Stimulated activated CD8-positive, alpha-beta memory T cell treated with anti-CD3 and anti-CD28 coated beads, Interleukin-7, amount 100 ng/mL, for 48 hours (primary cell): Measurements from ENCODE around the gene TEAD1.
"Not testable (repeated sequence)": the region's sequence is repeated elsewhere in the genome, so short reads cannot be mapped to it uniquely, and the experiment has no call there.

Experiments used
- DNase-seq, 2 donors: peaks; one replicate each; pipeline ENCODE4 v3.0.0-alpha.2; 2020; ENCODE audit warnings: low read depth in 1 of 2; ENCODE audit errors: extremely low read depth in 1 of 2

TEAD1 gene

DNA sequence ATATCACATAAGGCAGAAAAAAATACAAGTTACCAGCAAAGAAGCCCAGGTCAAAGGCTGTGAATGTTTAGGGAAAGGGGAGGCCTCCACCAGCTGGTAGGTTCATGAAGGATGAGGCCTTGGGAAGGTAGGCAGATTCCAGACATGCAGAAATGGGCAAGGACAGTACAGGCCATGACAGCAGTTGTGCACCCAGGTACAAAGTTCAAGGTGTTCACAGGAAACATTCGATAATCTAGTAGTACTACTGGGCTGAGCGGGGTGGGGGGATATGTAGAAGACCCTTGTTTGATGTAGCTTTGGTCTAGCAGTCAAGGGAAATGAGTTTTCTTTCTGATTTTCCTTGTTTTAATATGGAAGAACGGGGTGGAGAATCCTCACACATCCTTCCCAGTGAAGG is 182.1 kb downstream of the TEAD1 start:
- DNase-seq = no peak

DNA sequence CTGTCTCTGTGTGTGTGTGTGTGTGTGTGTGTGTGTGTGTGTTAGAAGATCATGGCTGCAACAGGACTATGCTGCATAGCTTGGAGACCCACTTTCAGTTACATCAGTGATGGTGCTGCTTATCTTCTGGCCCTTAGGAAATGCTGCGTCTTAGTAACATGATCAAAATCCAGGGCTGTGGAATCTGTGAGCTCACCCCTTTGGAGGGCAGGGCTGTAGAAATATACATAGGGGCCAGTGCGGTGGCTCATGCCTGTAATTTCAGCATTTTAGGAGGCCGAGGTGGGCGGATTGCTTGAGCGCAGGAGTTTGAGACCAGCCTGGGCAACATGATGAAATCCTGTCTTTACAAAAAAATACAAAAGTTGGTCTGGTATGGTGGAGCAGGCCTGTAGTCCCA is 183.4 kb downstream of the TEAD1 start:
- DNase-seq = no peak

DNA sequence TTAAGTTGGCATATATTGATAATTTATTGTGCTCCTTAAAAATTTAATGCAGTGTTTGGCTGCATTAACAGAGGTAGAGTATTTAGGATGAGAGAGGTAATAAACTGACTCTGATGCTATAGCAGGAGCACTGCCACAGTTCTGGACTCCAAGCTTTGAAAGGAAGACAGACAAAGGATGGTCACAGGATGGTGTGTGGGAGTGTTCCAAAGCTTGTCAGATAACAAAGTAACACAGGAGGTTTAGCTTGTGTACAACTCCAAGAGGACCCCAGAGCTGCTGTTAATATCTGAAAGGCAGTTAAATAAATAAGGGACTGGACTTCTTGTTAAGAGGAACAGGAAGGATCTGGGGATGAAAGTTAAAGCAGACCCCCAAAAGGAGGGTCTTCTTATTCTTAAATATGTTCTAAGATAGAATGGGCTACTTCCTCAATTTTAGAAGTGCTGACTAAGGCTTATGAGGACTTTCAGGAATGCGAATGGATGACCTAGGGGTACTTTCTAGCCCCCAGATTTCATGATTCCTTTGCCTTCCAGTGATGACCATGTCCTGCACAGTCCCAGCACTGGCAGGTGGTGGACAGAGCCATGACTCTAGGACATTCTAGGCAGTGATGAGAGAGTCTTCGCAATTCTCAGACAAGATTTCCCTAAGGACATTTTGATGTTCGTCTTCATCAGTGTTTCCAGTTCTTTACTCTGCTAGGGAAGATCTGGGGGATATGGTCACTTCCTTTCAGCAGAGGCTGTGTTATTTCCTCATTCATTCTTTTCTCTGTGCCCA is 185.8 kb downstream of the TEAD1 start:
- no peak for DNase-seq

DNA sequence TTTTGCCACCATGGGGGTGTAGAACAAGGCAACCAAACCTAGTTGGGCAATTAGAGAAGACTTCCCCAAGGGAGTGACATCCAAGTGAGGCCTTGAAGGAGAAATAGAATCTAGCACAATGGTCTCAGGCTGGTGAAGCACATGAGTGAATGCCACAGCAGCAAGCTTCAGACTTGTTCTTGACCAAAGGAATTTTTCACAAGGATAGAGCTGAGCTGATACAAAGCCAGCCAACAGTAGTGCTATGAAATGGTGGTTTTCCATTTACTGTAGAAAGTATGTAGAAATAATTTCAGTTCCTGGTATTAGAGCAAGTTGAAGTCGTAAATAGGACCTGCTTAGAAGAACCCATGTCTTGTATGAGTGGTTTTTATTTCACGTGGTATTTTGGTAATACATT is 186.6 kb downstream of the TEAD1 start:
- DNase-seq = no peak

DNA sequence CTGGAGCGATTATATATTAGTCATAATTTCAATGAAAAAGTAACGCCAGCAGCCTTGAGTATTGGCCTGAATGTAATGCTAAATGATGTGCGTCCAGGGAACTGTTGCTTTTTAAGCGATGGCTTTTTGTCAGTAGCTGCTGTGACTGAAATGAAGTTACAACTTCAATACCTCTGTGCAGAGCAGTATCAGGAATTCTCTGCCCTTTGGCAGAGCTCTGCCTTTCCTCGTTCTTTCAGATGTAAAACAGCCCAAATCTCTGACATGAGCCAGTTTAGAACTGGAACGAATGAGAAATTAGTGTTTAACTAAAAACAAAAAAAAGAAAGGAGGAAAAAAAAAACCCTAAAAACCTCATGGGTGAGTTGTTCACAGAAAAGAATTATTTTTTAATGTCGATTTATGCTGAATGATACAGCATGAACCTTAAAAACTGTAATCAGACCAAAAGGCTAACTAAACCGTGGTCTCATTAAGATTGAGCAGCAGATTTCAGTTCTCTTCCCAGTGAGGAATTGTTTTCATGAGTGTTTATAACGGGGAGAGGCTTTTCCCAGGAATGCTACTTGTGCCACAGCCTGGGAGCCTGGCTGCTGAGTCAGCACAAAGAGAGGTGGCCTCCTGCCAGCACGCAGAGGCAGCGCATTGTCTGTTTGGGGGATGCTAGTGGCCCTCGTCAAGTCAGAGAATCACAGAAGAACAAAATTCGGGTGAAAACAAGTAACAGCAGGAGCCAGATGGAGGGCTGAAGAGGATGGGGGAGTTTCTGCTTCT is 188.7 kb downstream of the TEAD1 start:
- no peak for DNase-seq

DNA sequence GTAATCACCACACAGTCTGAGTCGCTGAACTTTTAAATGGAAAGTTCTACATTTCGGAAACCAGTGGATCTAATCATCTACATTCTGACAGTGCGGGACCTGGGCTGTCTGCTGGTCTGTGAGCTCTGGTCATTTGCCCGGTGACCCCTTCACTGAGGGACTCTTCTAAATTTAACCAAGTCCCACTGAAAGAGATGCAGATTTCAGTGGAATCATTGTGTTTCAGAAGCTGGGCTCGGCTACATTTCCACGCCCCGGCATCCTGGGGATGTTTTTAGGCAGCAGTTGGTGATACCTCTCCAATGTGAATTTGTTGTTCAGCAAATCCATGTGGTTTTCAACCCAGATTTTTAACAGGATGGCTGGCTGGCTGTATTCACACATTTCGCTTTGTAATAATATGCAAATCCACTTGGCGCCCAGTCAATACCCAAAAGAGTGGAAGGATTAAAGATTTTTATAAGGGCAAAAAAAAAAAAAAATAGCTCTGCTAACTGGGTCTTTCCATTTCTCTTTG is 189.4 kb downstream of the TEAD1 start:
- no peak for DNase-seq

DNA sequence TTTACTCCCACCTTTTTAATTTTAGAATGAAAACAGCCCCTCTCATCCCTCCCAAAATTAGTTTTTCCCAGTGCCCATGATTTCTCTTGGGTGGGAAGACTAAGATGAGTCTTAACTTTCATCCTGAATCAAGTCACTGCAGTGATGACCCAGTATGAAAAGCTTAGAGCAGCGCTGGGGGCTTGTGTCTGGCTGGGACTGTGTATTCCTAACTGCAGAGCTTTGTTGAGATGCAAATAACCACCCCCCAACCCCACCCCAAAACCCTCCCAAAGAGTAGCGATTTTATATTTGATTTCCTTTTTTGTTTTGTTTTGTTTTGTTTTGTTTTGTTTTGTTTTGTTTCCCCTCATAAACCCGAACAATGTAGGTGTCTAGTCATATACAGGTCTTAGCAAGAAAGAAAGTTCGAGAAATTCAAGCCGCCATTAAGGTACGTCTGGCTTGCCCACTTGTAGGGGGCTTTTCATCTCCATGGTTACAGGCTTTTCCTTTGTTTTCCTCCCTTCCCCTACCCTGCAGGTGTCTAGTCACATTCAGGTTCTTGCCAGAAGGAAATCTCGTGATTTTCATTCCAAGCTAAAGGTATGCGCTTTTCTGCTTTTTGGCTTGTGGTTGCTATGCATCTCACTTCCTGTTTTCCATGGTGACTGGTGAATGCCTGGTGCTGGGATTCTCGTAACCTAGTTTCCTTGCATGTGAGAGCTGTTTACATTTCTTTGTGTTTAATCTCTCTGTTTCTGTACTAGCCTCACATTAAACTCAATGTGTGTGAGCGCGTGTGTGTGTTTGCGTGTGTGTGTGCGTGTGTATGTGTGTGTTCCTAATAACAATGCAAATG is 190.3 kb downstream of the TEAD1 start:
- no peak for DNase-seq

DNA sequence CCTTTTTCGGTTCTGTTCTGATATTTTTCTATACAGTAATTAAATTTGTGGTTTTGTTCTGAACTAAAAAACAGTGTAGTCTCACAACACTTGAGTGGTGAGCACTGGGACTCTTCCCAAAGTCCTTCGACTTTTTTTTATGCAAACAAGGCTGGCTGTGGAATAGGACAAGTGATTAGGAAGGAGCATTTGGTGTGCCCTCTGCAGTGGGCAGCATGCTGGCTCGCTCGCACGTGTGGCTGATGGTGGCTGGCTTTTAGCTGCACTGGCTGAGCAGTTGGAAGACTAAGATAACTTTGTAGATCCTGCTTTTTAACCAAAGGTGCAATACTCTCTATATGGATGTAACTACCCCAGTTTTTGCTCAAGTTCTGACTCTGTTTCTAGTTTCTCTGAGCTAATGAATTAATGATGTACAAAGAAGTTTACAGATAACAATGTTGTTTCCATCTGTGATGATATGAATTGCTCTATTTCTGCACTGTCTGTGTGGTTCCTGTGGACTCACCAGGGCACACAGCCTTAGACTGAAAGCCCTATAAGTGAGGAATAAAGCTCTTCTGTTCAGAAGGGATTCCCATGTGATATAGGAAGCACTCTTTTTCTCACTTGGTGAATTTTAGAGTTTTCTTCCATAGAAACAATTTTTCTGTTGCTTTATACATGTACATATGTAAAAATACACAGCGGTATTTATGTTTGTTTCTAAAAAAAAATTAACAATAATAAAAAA is 191.8 kb downstream of the TEAD1 start:
- no peak for DNase-seq

DNA sequence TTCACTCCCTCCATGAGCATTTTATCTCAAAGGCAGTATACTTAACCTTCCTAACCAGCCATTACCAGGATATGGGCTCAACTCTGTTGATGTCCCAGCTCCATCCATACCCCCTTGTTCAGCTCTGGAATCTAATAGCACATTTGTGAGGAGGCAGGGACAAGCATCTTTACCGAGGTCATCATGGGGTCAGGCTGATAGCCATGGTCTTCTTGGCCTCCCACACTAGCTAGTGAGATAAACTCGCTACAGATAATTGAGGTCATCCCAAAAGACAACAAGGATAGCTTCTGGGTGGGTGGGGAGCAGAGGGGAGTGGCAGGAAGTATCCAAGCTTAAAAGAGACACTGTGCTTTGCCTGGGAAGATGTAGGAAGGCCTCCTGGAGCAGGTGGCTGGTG is 193.3 kb downstream of the TEAD1 start:
- DNase-seq = no peak

DNA sequence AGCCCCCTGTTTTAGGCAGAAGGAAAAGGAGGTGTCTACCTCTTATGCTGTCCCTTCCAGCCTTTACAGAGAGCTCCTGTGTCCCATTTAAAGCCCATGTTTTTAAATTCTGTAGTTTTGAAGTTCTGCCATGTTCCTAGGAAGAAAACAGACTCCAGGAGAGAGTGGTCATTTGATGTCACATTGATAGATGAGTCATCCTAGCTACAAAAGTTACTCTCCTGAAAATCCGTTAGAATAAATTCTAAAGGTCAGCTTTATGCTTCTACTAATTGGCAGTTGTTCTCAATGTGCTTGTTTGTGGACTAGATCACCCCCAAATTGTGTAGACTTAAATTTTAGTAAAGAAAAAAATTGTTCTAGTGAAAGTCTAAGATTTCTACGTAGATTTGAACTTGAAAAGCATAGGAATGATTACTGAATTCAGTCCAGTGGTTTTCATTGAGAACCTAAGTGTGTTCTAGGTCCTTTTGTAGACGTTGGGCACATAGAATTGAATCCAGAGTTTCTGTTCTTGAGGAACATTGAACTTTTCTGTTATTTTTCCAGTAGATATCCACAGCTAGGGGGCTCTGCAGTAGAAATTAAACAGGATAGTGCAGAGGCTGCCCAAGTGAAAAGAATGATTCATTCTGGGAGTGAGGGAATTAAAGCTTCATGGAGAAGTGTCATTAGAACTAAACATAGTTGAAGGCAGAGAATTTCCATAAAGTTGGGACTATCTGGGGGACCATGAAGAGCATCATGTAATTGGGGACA is 194.3 kb downstream of the TEAD1 start:
- DNase-seq = no peak

DNA sequence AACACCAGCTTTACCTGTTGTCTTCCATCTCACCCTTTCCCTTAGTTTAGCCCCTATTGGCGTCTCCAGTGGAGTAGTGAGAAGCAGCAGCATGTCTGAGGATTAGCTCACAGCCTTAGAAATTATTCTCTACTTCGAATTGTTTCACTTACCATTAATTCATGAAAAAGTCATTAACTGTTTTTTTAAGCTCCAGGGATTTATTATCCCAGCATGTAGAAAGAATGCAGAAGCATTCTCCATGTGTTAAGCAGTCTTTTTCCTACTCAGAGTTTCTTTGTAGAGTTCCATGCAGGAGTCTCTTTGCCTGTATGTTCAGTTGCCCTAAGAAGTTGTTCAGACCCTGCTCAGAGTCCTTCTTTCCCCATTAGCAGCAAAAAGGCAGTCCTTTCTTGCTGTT is 197.0 kb downstream of the TEAD1 start:
- DNase-seq = no peak

DNA sequence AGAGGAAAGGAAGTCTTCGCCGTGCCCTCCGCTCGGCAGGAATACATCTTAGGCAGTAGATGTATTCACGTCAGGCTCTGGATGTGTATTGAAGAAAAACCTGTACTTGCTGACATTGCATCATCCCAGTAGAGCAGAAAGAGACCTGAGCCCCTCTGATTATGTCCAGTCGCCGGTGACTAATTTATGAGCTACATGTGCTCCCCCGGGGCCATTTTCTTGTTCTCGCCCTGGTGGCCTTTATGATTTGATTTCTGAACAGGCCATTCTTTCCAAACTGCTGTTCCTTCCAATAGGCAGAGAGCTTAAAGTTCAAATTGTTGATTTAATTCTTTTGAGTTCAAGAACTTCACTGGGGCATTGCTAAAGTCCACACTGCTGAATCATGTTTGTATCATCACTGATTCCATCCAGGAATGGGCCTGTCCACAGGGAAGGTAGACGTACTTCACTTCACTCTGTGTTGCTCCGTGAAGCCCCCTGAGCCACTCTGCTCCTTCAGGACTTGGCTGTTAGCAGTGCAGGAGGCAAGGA is 197.6 kb downstream of the TEAD1 start:
- no peak for DNase-seq

DNA sequence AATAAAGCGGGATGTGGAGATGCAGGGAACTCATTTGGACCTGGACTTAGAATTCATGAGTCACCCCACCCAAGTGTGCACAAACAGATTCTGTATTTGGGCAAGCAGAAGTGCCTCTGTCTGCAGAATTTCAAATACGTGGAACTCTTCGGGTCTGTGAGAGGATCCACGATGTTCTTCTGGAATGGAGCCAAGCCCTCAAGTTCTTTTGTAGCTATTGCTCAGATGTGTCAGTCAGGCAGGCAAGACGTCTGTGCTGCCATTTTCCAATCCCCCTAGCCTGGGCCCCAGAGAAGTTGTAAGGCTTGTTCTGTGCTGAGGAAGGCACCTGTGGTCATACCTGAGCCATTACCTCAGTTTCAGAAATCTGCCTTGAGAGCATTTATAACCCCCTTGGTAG is 202.1 kb downstream of the TEAD1 start:
- DNase-seq = no peak

DNA sequence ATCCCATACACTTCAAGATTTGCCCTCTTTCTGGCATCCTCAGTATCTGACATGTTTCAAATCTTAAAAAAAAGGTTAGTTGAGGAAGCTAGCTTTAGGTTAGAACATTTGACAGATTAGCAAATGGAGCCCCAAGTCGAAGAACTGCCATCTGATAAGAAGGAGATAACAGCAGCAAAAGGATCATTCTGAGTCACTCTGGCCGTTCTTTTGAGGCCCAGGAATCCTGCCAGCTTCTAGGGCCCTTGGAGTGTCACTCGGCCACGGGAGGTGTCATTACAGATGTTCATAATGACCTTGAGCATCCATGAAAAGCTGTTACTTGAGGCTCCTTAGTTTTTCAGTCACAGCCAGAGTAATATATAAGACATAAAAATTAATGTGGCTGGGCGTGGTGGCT is 202.8 kb downstream of the TEAD1 start:
- no peak for DNase-seq

DNA sequence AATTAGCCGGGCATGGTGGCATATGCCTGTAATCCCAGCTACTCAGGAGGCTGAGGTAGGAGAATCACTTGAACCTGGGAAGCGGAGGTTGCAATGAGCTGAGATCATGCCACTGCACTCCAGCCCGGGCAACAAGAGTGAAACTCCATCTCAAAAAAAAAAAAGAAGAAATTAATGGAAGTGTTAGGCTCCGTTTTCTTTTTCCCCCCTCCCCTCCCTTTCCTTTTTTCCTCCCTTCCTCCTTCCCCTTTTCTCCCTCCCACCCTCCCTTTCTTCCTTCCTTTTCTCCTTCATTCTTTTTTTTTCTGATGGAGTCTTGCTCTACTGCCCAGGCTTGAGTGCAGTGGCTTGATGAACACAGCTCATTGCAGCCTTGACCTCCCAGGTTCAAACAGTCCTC is 203.3 kb downstream of the TEAD1 start:
- DNase-seq = not testable (repeated sequence)

DNA sequence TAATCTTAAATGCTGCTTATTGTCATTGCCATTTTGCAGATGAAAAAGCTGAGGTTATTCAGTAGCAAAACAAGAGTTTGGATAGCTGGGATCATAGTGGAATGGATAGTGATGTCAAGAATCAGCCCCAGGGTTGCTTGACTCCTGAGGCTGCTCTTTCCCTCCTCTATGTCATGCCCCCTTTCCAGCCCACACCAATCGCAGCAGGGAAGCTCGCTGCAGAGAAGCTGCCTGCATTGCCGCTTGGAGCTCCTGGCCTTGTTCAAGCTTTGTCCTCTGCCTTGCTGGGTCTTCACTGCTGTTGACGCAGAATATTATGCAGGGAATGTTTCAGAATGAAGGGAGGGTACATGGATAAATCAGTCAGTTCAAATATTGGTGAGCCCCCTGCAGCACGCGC is 206.1 kb downstream of the TEAD1 start:
- DNase-seq = no peak

DNA sequence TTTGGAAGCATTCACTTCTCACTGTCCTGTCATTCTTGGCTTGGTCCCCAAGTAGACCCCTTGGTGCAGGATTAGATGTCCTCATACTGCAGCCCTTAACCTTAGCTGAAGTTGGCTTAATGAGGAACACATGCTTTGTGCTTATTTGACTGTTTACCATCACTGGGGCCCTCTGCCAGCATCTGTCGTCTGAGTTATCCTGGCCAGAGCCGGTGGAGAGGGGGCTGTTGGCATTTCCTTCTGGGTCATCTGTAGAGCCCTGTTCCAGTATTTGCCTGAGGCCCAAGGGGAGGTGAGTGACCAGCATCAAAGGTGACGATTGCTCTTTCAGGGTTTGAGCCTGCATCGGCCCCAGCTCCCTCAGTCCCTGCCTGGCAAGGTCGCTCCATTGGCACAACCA is 208.4 kb downstream of the TEAD1 start:
- DNase-seq = no peak

DNA sequence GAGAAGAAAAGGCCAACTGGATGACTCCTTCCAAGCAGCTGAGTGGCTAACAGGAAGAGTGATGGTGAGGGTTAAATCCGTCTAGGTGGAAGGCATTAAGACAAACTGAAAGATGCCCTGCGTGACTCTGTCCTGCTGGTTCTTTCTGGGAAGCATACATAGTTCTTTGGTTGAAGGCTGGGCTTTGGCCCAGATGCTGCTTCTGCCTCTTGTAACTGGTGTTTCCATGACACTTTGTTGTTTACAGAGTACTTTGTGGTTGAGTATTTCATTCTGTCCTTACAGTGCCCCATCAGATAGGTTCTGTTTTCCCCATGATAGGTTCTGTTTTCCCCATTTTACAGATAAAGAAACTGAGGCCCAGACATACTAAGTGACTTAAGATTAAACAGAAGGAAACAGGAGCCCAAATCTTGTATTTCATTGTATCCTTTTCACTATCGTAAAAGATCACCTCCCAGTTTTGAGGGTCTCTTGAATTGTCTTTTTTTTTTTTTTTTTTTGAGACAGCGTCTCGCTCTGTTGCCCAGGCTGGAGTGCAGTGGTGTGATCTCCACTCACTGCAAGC is 210.6 kb downstream of the TEAD1 start:
- DNase-seq = no peak

DNA sequence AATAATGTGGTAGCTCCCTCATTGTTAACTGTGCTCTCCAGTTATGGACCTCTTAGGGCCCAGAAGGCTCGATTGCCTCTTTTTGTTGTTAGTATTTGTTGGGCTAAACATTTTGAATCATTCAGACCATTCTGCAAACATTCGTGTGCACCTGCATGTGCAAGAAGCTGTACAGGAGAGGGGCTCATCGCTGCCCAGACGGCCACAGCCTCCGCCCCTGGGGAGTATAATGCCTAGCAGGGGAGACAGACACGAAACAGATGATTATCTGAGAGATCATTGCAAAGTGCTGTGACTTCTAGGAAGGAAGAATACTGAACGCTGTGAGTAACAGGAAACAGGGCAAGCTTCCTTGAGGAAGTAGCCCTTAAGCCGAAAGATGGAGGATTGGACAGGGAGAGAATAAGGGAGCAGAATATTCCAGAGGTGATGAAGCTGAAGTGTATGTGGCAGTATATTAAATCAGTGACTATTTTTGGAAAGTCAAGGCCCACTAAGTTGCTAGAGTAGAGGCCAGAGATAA is 211.6 kb downstream of the TEAD1 start:
- no peak for DNase-seq
